Measurements from ENCODE around the gene PFKFB4.
"Not testable (repeated sequence)": the region's sequence is repeated elsewhere in the genome, so short reads cannot be mapped to it uniquely, and the experiment has no call there.

Gene PFKFB4

DNA sequence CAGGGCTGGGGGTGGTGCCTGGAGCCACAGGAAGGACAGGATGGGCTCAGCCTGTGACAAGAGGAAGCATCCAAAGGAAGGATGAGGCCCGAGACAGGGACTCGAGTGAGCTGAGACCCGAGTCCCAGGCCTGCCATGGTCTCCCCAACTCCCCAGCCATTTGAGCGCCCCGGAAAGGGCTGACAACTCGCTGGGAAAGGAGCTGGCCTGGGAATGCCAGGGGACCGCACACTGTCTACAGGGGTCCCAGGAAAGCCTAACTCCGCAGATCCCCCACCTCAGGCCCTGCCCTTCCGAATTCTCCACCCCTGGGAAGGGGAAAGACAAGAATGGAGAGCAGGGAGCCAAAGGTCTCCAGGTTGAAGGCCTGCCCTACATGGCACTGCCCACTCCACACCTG lies 31.6 kb downstream of the PFKFB4 start:
- no peak for DNase-seq

DNA sequence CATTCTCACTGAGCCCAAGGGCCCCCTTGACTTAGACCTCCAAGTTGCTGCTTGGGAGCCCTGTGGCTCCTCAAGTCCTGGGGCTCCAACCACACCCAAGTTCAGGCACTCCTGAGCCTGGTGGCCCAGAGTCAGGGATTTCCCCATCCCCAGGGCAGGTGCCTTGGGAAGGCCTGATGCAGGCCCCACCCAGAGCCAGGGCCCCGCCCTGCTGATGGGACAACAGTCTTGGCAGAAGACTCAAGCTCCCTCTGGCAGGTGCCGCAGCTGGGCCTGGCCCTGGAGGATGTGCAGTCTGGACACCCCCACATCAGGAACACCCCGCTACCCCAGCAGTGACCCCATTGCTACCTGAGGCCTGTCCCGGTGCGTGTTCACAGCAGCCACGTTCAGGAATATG lies 35.0 kb downstream of the PFKFB4 start:
- DNase-seq, result no peak

DNA sequence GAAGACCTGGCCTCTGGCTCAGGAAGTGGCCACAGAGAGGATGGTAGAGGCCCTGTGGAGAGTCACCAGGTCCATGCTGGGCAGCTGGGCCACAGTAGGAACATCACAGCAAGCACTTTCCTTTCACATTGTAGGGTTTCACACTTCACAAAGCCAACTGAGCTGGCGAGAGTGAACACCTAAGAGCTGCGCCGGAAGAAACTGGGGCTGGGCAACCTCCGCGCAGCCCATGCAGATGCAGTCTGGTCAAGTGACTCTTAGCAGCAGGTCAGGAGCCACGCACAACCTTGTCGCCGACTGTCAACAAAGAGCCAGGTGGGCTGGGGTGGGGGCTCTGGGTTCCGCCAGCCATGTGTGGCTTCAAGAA lies 37.3 kb downstream of the PFKFB4 start:
- DNase-seq, result no peak

DNA sequence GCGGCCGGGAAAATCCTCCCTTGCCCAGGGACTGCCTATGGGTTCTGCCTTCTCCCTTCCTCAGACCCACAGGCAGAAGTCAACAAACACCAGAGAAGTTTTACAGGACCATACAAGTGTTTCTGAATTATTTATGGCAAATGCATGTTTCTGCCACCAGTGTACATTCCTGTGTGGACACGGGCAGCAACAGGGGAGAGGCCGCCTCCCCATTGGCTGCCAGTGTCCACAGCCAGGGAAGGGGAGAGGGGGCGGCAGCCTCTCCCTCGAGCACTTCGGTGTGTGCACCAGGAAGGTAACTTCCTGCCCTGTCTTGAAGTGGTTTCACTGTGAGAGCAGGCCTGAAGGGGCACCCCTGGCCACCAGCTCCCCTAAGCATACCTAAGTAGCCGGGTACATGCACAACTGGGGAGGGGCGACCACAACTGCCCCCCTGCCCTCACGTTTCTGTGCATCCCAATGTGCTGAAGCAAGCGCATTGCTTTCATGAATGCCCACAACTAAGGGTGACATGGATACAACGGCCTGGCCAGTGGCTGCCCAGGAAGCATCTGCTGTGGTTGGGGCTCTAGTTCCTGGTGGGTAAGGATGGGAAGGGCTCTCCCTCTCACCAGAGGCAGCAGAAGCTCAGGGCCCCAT lies 37.8 kb downstream of the PFKFB4 start:
- no peak for DNase-seq

DNA sequence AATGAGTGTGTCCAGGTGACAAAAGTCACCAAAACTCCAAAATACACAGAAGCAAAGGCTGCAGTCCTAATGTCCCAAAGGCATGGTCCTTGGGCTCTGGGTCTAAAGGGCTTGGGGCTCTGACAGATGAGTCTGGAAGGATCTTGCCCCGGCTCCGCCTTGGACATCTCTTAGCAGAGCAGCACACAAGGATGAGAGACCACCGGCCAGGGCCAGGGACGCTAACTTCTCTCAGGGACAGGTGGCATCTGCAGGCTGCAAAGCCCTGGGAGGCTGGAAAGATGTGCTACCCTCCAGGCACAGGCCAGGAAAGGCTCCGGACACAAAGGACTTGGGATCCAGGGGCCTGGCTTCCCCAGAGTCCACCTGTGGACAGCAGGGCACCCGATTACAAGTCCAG lies 38.5 kb downstream of the PFKFB4 start:
- no peak for DNase-seq

DNA sequence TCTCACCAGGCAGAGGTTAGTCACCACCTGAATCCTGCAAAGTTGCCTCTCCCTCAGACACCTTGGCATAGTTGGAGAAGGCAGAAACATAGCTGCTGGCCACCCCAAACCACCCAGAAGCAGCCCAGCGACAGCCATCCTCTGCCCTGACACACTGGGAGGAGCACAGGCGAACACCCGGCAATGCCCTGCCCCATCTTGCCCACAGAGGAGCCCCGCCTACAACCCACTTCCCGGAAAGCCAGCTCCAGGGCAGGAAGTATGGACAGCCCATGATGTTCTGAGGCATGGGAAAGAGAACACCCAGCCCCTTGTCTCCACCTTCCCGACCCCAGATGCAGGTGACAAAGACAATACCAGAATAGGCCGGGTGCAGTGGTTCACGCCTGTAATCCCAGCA lies 40.0 kb downstream of the PFKFB4 start:
- DNase-seq, result no peak

DNA sequence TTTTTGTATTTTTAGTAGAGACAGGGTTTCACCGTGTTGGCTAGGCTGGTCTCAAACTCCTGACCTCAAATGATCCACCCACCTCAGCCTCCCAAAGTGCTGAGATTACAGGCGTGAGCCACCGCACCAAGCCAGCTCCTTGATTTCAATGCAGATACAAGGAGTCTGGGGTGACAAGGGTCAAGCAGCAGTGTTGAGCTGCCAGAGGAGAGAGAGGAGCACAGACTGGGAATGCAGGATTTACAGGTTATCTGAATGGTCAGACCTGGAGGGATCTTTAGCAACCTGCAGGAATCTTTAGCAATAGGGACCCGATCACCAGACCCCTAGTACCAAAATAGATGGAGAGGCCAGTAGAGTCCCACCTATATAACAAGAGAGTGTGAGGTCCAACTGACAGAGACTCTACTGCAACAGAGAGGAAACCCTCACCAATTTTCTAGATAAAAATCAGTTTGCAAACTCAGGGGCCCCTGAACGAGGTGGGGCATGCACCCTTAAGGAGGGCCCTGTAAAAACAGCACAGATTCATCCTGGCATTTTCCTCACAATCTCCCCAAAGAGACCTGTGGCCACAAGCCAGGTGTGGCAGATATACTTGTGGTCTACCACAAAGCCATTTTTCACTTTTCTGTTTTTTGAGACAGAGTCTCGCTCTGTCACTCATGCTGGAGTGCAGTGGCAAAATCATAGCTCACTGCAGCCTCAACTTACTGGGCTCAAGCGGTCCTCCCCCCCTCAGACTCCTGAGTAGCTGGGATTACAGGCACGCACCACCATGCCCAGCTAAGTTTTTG lies 42.0 kb downstream of the PFKFB4 start:
- no peak for DNase-seq

DNA sequence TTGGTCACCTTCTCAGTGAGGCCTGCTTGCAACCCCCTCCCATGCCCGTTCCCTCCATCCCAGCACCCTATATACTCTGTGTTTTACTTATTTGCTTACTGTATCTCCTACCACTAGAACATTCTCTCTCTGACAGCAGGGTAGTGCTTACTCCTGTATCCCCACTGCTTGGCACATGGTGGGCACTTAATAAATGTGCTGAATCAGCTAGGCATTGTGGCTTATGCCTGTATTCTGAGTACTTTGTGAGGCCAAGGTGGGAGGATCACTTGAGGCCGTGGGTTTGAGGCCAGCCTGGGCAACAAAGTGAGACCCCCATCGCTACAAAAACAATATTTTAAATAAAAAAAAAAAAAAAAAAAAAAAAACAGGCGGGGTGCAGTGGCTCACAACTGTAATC lies 45.1 kb downstream of the PFKFB4 start:
- DNase-seq, result no peak

DNA sequence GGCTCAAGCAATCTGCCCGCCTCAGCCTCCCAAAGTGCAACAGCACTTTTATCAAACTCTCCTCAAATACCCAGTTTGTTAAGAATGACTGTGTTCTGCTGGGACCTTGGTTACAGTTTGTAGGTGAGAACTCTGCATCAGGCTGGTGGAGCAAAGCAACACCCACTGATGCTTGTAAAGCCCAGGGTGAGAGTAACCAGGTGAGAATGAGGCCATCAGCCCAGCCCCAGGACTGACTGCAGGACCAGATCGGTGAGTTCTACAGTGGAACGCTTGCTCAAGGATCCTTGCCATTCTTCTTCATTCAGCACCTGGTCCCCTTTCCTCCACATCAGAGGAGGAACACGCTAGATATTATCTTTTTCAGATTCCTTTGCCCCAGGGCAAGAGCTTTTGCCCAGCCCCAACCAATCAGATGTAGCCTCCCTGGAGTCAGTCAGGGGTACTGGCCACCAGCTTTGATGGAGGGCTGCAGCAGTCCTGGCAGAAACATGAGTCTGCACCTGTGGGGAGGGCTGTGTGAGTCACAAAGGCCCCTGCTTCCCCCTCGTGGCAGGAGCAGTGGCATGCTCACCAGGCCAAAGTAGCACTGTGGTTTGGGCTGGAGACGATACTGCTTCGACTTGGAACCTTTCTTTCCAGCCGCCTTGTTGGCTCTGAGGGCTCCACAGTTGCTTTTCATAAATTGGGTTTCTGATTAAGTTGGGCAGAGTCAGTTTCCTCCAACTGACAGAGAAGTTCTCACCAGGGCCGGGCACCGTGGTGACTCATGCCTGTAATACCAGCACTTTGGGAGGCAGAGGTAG lies 49.1 kb downstream of the PFKFB4 start:
- DNase-seq, result peak; percentile 52

DNA sequence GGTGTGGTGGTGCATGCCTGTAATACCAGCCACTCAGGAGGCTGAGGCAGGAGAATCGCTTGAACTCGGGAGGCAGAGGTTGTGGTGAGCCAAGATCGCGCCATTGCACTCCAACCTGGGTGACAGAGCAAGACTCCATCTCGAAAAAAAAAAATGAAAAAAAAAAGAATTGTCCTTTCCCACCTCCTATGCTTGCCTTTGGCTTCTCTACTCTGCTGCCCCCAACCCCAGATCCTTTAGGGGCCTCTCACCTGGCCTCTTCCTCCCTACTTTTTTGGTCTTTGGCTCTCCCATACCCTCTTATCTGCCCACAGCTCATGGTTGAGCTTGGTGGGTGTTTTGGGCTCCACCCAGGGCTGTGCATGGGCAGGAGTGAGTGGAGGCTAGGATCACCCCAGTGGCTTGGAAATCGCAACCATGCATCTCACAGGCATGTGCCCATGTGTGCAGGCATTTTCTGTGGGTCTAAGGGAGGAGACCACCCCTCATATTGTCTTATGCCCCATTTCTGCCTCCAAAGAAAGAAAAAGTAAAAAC lies 50.6 kb downstream of the PFKFB4 start:
- peak; percentile 14 for DNase-seq

DNA sequence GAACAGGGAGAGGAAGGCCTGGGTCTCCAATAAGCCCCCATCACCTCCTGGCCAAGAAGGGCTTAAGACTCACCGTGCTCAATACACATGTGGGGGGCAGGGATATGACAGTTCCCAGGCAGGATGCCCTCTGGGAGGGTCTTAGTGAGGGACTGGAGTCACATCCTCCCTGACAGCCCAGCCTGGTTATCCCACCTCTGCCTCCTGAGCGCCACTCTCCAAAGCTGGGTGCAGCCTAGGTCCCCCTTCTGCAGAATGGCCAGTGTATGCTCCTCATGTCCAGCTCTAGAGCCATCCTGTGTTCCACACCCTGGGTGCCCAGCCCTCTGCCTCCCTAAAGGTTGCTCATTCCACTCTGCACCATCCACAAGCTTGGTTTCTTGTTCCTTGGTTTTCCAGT lies 51.5 kb downstream of the PFKFB4 start:
- DNase-seq, result no peak

DNA sequence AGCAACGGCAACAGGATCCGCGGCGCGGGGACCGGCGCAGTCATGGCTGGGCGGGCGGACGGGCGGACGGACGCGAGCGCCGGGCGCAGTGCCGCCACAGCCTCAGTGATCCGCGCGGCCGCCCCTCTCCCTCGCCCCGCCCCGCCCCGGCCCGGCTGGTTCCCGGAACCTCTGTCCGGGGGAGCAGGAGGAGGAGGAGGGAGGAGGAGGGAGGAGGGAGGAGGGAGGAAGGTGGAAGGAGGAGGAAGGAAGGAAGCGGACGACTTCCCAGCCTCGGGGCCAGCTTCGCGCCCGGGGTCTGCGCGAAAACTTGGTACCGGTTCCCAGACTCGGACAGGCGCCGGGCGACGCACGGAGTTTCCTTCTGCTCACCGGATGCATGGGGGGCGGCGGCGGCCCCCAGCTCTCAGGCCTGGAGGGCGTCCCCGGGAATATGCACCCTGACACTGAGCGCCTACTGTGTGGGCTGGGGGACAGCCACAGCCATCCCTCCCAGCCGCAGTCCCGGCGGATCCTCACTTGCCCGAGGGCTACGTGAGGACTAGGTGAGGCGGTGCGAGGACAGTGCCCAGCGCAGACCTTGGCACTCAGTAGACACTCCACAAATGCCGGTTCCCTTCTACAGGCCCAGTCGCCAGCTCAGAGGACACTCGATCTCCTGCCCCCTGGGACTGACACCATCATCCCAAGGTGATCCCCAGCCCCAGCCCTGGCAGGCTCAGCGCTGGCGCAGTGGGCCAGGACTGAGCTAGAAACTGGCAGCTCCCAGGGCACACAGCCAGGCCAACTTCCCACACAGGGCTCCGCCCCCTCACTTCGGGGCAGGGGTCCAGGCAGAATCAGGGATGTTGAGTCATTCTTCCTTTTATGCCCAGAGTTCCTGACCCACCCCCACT lies 52.3 kb downstream of the PFKFB4 start, which contains the start of gene SHISA5:
TSS of gene SHISA5 (minus strand) at position 124 of the 896 bp plus-strand sequence. CDS start at position 44, 80 bp downstream.
- peak; percentile 60 for DNase-seq

DNA sequence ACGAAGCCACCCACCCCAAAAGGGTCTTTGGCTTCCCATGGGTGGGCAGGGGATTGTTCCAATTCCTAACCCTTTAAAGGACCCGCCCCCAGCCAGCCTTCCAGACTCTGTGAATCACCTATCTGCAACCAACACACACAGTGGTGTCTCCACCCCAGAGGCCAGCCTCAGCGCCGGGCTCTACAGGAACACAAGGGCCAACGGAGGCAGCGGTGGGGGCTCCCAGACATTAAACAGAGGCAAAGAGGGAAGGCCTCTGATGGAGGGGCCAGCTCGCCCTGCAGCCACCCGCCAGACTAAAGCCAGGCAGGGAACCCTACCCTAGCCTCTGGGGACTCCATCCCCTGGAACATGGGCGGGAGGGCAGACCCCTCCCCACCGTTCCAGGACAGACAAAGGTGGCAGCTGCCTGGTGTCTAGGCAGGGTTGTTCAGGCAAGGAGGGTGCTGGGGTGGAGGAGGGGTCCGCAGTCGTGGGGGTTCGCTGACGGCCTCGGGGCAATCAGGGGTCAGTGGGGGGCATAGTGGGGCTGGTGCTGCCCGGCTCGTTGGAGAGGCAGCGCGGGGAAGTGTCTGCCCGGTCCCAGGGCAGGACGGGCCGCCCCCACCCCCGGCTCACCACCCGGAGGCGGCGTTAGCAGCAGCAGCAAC lies 53.1 kb downstream of the PFKFB4 start:
- peak; percentile 8 for DNase-seq

DNA sequence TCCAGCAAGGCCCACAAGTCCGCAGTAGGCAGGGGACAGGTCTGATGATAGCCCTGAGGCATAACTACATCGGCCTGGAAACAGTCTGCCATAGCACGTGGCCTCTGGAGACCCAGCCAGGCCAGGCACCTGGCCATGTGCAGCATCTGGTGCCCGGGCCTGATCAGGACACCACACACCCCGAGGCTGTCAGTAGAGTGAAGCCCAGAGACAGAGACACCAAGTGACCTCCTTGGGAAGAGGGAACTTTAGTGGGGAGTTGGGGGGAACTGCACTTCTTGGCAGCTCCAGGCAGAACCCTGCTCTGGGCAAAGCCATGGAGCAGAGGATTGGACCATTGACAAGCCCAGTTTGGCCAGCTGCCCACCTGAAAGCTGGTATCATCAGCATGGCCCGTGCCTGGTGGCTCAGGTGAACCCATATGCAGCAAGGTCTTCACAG lies 53.9 kb downstream of the PFKFB4 start:
- no peak for DNase-seq

DNA sequence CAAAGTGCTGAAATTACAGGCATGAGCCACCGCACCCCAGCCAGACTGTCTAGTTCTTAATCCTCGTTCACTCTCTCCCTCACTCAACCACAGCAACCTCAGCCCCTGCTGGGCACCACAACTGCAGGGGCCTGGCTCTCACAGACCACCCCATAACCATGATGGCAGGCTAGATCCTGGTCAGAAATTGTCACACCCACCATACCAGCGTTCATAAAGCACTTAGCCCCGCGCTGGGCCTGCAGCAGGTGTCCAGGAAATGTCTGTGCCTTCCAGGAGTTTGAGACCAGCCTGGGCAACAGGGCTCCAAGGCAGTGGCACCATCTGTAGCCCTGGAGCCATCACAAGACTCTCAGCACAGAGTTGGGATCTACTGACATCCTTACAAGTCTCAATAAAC lies 54.5 kb downstream of the PFKFB4 start:
- no peak for DNase-seq

DNA sequence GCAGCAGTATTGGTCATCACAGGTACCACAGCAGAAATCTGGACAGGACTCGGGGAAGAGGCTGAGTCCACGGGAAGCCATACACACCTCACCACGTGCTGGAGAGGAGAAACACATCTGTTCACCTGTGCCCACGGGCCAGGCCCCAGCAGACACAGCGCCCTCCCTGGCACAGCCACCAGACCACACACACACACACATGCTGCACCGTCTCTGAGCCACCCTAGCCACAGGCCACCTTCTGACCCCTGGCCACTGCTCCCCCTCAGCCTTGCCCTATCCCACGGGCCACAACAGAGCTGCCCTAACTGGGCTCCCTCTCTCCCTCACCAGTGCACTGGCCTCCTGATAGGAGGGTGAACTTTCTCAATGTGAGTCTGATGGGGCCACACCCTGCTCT lies 55.4 kb downstream of the PFKFB4 start:
- no peak for DNase-seq

DNA sequence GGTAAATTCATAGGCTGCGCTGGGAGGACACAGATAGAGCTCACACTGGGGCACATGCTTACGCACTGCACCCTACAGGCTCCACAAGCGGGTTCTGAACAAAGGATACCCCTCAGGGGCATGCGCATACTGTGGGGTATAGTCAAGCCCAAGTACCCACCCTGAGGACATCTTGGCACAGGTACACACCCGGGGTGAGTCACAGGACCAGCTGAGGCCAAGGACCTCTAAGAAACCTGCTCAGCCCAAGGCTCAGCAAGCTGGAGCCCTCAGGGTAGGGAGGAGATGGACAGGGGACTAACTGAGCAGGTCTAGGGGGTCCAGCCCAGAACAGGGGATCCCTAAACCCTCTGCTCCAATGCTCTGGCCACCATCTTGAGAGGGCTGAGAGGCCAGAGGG lies 55.9 kb downstream of the PFKFB4 start:
- no peak for DNase-seq

DNA sequence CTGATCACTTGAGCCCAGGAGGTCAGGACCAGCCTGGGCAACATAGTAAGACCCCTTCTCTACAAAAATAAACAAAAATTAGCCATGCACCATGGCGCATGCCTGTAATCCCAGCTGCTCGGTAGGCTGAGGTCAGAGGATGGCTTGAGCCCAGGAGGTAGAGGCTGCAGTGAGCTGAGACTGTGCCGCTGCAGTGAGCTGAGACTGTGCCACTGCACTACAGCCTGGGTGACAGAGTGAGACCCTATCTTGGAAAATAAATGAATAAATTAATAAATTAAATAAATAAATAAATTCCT lies 63.5 kb downstream of the PFKFB4 start:
- no peak for DNase-seq

DNA sequence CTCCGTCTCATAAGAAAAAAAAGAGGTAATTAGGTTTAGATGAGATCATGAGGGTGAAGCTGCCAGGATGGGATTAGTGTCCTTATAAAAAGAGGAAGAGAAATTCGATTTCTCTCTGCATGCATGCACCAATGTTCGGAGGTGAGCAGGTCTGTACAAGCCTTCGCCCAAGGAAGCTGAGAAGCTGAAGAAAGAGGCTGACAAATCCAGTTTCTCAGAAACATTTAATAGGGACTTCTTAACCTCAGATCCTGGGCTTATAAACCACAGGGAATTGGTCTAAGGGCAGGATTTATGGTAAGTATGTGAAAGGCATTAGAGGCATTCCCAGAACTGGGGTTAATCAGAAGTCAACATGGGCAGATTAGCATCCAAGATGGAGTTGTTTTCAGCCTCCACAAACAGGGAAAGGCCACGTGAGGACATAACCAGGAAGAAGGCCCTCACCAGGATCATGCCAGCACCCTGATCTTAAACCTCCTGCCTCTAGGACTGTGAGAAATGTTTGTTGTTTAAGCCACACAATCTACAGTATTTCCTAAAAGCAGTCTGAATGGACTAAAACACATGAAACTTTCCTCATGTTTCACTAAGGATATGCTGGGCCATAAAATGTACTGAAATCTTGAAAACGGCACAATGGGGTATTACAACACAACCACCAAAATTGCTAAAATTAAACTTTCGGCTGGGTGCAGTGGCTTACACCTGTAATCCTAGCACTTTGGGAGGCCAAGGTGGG lies 64.0 kb downstream of the PFKFB4 start:
- DNase-seq, result peak; percentile 25

DNA sequence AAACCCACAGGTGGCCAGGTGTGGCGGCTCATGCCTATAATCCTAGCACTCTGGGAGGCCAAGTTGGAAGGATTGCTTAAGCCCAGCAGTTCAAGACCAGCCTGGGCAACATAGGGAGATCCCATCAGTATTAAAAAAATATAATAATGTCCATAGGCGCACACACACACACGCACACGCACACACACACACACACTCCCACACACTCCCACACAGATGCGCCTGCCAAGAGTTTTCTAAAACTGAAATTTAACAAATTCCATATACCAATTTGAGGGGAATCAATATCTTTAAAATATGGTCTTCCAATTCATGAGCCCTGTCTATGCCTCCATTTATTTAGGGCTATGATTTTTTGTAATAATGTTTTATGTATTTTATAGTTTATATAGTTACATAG lies 69.7 kb downstream of the PFKFB4 start:
- no peak for DNase-seq

DNA sequence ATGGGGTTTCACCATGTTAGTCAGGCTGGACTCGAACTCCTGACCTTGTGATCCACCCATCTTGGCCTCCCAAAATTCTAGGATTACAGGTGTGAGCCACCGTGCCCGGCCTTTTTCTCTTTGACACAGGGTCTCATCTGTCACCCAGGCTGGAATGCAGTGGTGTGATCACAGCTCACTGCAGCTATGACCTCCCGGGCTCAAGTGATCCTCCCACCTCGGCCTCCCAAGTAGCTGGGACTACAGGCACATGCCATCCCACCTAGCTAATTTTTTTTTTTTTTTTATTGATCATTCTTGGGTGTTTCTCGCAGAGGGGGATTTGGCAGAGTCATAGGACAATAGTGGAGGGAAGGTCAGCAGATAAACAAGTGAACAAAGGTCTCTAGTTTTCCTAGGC lies 73.8 kb downstream of the PFKFB4 start:
- not testable (repeated sequence) for DNase-seq

Data from OCI-M1 (cell line).